Measurements from ENCODE around the gene NR2F1-AS1. TPM values are rescaled to one million over a fixed set of nuclear protein-coding genes. Genes with fewer than 3 reads are reported as not detected.

Gene NR2F1-AS1
- polyA plus RNA-seq, 3 donors: not detected

- H3K9me3 Mint-ChIP-seq: peaks cover 10 to 26% (median 16%) of the 10 kb centered on the region in 7 donors
- no peak overlapping the region for H3K27ac Mint-ChIP-seq
Observed at GRCh38 chr5:93519740-93520139, 61.3 kb downstream of the NR2F1-AS1 start.

GRCh38 chr5:93517828-93518227 lies 63.2 kb downstream of the NR2F1-AS1 start:
- Histone ChIP-seq H4K20me1 (ENCODE audit: insufficient read depth, low read length) (no peaks in the 10 kb centered on the region), H3K79me2 (ENCODE audit: insufficient read depth, low read length) (no peaks in the 10 kb centered on the region), H3K4me3 (replicated peaks in 1 of 3; ENCODE audit: low read depth in 2 of 3, low read length in 3 of 3) (no peak overlapping the region), H3K27ac (ENCODE audit: low read depth in 1 of 2, low read length in 2 of 2) (no peak overlapping the region), H3K9ac (ENCODE audit: insufficient read depth, low read length, poor library complexity, severe bottlenecking) (no peak overlapping the region), H3K36me3 (replicated peaks in 1 of 2; ENCODE audit: control insufficient read depth in 1 of 2, insufficient read depth in 2 of 2, low read length in 2 of 2) (no peaks in the 10 kb centered on the region), H3K4me1 (ENCODE audit: control insufficient read depth in 1 of 2, insufficient read depth in 2 of 2, low read length in 2 of 2) (no peaks in the 10 kb centered on the region), H3K4me2 (replicated peaks; ENCODE audit: extremely low read depth, low read length, poor library complexity, severe bottlenecking) (no peak overlapping the region), H3K9me3 (replicated peaks in 1 of 2; ENCODE audit: control insufficient read depth in 1 of 2, insufficient read depth in 1 of 2, low read length in 2 of 2) (peaks cover 5 to 6% of the 10 kb centered on the region in 2 donors), H3K27me3 (ENCODE audit: control insufficient read depth in 2 of 2, insufficient read depth in 2 of 2, low read length in 2 of 2) (no peaks in the 10 kb centered on the region), H2AFZ (ENCODE audit: insufficient read depth, low read depth, low read length, poor library complexity, severe bottlenecking) (no peak overlapping the region)
- peaks cover 3 to 11% (median 9%) of the 10 kb centered on the region in 7 donors for H3K9me3 Mint-ChIP-seq
- TF ChIP-seq, protein P1, sequence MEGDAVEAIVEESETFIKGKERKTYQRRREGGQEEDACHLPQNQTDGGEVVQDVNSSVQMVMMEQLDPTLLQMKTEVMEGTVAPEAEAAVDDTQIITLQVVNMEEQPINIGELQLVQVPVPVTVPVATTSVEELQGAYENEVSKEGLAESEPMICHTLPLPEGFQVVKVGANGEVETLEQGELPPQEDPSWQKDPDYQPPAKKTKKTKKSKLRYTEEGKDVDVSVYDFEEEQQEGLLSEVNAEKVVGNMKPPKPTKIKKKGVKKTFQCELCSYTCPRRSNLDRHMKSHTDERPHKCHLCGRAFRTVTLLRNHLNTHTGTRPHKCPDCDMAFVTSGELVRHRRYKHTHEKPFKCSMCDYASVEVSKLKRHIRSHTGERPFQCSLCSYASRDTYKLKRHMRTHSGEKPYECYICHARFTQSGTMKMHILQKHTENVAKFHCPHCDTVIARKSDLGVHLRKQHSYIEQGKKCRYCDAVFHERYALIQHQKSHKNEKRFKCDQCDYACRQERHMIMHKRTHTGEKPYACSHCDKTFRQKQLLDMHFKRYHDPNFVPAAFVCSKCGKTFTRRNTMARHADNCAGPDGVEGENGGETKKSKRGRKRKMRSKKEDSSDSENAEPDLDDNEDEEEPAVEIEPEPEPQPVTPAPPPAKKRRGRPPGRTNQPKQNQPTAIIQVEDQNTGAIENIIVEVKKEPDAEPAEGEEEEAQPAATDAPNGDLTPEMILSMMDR (IDR thresholded peaks at IDR 0.05): no peak
- H3K27me3 Mint-ChIP-seq (ENCODE audit: low read depth in 3 of 3): no peaks in the 10 kb centered on the region
- no peak for DNase-seq
- no peak overlapping the region for H3K27ac Mint-ChIP-seq
- H3K4me3 Mint-ChIP-seq: no peak overlapping the region
- H3K36me3 Mint-ChIP-seq: no peaks in the 10 kb centered on the region
- intact Hi-C loops (cut with micrococcal nuclease): no loop called here
- no peaks in the 10 kb centered on the region for H3K4me1 Mint-ChIP-seq

More at GRCh38 chr5:93519740-93520139, 61.3 kb downstream of the NR2F1-AS1 start:
- peaks cover 13 to 14% of the 10 kb centered on the region in 2 donors for H3K9me3 ChIP-seq (replicated peaks in 1 of 2; ENCODE audit: control insufficient read depth in 1 of 2, insufficient read depth in 1 of 2, low read length in 2 of 2)
- H3K4me1 ChIP-seq (ENCODE audit: control insufficient read depth in 1 of 2, insufficient read depth in 2 of 2, low read length in 2 of 2): no peaks in the 10 kb centered on the region
- H3K27me3 ChIP-seq (ENCODE audit: control insufficient read depth in 2 of 2, insufficient read depth in 2 of 2, low read length in 2 of 2): no peaks in the 10 kb centered on the region
- TF ChIP-seq, protein P1 (IDR thresholded peaks at IDR 0.05): no peak
- no peaks in the 10 kb centered on the region for H3K4me1 Mint-ChIP-seq
- no peak overlapping the region for H2AFZ ChIP-seq (ENCODE audit: insufficient read depth, low read depth, low read length, poor library complexity, severe bottlenecking)
- no peak overlapping the region for H3K4me3 Mint-ChIP-seq
- H3K4me2 ChIP-seq (replicated peaks; ENCODE audit: extremely low read depth, low read length, poor library complexity, severe bottlenecking): no peak overlapping the region
- H3K79me2 ChIP-seq (ENCODE audit: insufficient read depth, low read length): no peaks in the 10 kb centered on the region
- H3K27ac ChIP-seq (ENCODE audit: low read depth in 1 of 2, low read length in 2 of 2): no peak overlapping the region
- DNase-seq: no peak
- H3K36me3 Mint-ChIP-seq: no peaks in the 10 kb centered on the region
- no peaks in the 10 kb centered on the region for H4K20me1 ChIP-seq (ENCODE audit: insufficient read depth, low read length)
- H3K36me3 ChIP-seq (replicated peaks in 1 of 2; ENCODE audit: control insufficient read depth in 1 of 2, insufficient read depth in 2 of 2, low read length in 2 of 2): no peaks in the 10 kb centered on the region
- intact Hi-C loops (cut with micrococcal nuclease): no loop called here
- H3K27me3 Mint-ChIP-seq (ENCODE audit: low read depth in 3 of 3): no peaks in the 10 kb centered on the region
- no peak overlapping the region for H3K9ac ChIP-seq (ENCODE audit: insufficient read depth, low read length, poor library complexity, severe bottlenecking)
- H3K4me3 ChIP-seq (replicated peaks in 1 of 3; ENCODE audit: low read depth in 2 of 3, low read length in 3 of 3): no peak overlapping the region
